ENCODE measurements around the gene KLF1.

KLF1 gene

DNA sequence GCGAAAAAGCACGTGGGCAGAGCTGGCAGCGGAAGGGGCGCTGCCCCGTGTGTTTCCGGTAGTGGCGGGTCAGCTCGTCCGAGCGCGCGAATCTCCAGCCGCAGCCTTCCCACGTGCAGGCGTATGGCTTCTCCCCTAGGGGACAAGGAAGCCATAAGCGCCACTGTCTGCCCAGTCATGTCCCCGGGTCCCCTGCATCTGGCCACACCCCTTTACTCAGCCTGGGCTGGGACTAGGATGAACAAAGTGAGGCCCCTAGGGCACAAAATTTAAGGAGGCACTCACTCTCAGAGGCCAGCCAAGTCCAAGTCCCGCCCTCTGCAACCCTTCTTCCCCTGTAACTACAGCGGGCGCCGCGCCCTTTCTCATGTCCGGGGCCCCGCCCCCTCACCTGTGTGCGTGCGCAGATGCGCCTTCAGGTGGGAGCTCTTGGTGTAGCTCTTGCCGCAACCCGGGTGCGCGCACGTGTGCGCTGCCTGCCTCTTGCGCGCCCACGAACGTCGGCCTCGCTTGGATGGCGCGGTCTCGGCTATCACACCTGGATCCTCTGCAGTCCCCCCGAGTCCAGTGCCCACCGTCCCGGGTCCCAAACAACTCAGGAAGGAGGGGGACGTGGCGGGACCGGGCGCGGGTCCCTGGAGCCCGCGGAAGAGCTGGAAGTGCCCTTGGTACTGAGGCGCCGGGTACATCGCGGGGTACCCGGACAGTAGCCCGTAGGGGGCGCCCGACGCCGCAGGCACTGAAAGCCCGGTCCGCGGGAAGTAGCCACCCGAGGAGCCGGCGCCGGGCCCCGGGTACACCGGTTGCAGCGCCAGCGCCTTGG lies 1.9 kb downstream of the KLF1 start (continued):
- TF ChIP-seq ZNF48 (tag by site-specific recombination; IDR thresholded peaks at IDR 0.05), result no peak
- TF ChIP-seq, protein P1, sequence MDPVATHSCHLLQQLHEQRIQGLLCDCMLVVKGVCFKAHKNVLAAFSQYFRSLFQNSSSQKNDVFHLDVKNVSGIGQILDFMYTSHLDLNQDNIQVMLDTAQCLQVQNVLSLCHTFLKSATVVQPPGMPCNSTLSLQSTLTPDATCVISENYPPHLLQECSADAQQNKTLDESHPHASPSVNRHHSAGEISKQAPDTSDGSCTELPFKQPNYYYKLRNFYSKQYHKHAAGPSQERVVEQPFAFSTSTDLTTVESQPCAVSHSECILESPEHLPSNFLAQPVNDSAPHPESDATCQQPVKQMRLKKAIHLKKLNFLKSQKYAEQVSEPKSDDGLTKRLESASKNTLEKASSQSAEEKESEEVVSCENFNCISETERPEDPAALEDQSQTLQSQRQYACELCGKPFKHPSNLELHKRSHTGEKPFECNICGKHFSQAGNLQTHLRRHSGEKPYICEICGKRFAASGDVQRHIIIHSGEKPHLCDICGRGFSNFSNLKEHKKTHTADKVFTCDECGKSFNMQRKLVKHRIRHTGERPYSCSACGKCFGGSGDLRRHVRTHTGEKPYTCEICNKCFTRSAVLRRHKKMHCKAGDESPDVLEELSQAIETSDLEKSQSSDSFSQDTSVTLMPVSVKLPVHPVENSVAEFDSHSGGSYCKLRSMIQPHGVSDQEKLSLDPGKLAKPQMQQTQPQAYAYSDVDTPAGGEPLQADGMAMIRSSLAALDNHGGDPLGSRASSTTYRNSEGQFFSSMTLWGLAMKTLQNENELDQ (tag by site-specific recombination; IDR thresholded peaks at IDR 0.05; ENCODE audit: low read depth), result no peak
- TF ChIP-seq GLIS1 (tag by site-specific recombination; IDR thresholded peaks at IDR 0.05), result peak; percentile 79
- TF ChIP-seq ZNF433 (tag by site-specific recombination; IDR thresholded peaks at IDR 0.05; ENCODE audit: low read depth), result no peak
- TF ChIP-seq PRDM1 (tag by site-specific recombination; IDR thresholded peaks at IDR 0.05), result no peak
- no peak for TF ChIP-seq ZNF521 (tag by site-specific recombination; IDR thresholded peaks at IDR 0.05)
- TF ChIP-seq ZNF10 (tag by site-specific recombination; IDR thresholded peaks at IDR 0.05), result no peak
- TF ChIP-seq, protein P2, sequence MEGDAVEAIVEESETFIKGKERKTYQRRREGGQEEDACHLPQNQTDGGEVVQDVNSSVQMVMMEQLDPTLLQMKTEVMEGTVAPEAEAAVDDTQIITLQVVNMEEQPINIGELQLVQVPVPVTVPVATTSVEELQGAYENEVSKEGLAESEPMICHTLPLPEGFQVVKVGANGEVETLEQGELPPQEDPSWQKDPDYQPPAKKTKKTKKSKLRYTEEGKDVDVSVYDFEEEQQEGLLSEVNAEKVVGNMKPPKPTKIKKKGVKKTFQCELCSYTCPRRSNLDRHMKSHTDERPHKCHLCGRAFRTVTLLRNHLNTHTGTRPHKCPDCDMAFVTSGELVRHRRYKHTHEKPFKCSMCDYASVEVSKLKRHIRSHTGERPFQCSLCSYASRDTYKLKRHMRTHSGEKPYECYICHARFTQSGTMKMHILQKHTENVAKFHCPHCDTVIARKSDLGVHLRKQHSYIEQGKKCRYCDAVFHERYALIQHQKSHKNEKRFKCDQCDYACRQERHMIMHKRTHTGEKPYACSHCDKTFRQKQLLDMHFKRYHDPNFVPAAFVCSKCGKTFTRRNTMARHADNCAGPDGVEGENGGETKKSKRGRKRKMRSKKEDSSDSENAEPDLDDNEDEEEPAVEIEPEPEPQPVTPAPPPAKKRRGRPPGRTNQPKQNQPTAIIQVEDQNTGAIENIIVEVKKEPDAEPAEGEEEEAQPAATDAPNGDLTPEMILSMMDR (tag by site-specific recombination; IDR thresholded peaks at IDR 0.05), result peak; percentile 11; the same call in 1 of the 2 replicates
- no peak for TF ChIP-seq ZNF19 (tag by site-specific recombination; IDR thresholded peaks at IDR 0.05; ENCODE audit: low read depth)
- no peak for TF ChIP-seq ZNF677 (tag by site-specific recombination; IDR thresholded peaks at IDR 0.05)
- TF ChIP-seq, protein P3, sequence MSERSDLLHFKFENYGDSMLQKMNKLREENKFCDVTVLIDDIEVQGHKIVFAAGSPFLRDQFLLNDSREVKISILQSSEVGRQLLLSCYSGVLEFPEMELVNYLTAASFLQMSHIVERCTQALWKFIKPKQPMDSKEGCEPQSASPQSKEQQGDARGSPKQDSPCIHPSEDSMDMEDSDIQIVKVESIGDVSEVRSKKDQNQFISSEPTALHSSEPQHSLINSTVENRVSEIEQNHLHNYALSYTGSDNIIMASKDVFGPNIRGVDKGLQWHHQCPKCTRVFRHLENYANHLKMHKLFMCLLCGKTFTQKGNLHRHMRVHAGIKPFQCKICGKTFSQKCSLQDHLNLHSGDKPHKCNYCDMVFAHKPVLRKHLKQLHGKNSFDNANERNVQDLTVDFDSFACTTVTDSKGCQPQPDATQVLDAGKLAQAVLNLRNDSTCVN (tag by site-specific recombination; optimal IDR thresholded peaks at IDR 0.05), result peak; percentile 74
- TF ChIP-seq, protein P4, sequence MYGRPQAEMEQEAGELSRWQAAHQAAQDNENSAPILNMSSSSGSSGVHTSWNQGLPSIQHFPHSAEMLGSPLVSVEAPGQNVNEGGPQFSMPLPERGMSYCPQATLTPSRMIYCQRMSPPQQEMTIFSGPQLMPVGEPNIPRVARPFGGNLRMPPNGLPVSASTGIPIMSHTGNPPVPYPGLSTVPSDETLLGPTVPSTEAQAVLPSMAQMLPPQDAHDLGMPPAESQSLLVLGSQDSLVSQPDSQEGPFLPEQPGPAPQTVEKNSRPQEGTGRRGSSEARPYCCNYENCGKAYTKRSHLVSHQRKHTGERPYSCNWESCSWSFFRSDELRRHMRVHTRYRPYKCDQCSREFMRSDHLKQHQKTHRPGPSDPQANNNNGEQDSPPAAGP (tag by site-specific recombination; IDR thresholded peaks at IDR 0.05), result no peak
- 0 out of 2 replicates have a peak, but pooled peaks have one; percentile 46 for TF ChIP-seq KLF9 (tag by site-specific recombination; IDR thresholded peaks at IDR 0.05; ENCODE audit: low read depth)
- TF ChIP-seq ZNF514 (tag by site-specific recombination; IDR thresholded peaks at IDR 0.05), result no peak
- no peak for TF ChIP-seq ZNF530 (tag by site-specific recombination; IDR thresholded peaks at IDR 0.05; ENCODE audit: low read depth)
- TF ChIP-seq ZNF473 (tag by site-specific recombination; IDR thresholded peaks at IDR 0.05), result no peak

DNA sequence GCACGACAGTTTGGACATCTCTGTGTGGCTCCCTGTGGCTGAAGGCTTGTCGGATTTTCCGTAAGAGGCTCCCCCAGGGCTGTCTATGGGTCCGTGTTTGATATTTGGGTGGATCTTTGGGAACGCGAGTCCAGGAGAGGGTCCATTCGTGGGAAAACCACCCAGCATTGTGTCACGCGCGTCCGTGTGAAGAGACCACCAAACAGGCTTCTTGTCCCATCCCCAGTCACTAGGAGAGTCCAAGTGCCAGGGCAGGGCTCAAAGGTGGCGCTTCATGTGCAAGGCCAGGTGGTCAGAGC lies 2.4 kb downstream of the KLF1 start:
- POLR2A ChIA-PET, result interaction anchor here (0.6 to 1.6 kb wide), 8 partner anchors 9 to 91 kb away, joined by 3 to 10 read pairs (median 3); partner anchors contain the start of genes CALR, FARSA, RNASEH2A and SYCE2
- peak overlapping the region; percentile 12 for H3K4me3 ChIP-seq (ENCODE audit: low read depth, low read length)
- no peak overlapping the region for H3K27ac ChIP-seq (ENCODE audit: extremely low read depth, low read depth, low read length)
- CTCF ChIA-PET, result interaction anchor here (0.6 to 2.1 kb wide), 11 partner anchors 11 to 258 kb away, joined by 3 to 15 read pairs (median 4); partner anchors contain the start of gene RAD23A
- no peaks in the 10 kb centered on the region; a peak in 1 of 3 replicates for H3K36me3 ChIP-seq (ENCODE audit: control insufficient read depth in 2 of 2, insufficient read depth in 1 of 2, low read length in 2 of 2)
- H3K4me1 ChIP-seq (ENCODE audit: control insufficient read depth, insufficient read depth, low read length), result no peaks in the 10 kb centered on the region
- no peaks in the 10 kb centered on the region for H3K9me3 ChIP-seq (ENCODE audit: control insufficient read depth, insufficient read depth, low read depth, low read length)
- TF ChIP-seq ZNF416 (tag by site-specific recombination; IDR thresholded peaks at IDR 0.05) (no peak), ZNF549 (tag by site-specific recombination; IDR thresholded peaks at IDR 0.05) (no peak), ZNF433 (tag by site-specific recombination; IDR thresholded peaks at IDR 0.05; ENCODE audit: low read depth) (no peak), GLIS2 (tag by site-specific recombination; IDR thresholded peaks at IDR 0.05) (no peak), HOXA7 (CRISPR knock-in tag; IDR thresholded peaks at IDR 0.05; ENCODE audit: borderline replicate concordance) (no peak), TCF7L2 (IDR thresholded peaks at IDR 0.05; ENCODE audit: borderline replicate concordance, low read depth, low read length) (no peak), ZNF37A (tag by site-specific recombination; IDR thresholded peaks at IDR 0.05) (no peak), ZNF664 (tag by site-specific recombination; IDR thresholded peaks at IDR 0.05) (no peak), SP3 (tag by site-specific recombination; IDR thresholded peaks at IDR 0.05) (no peak), ZNF146 (tag by site-specific recombination; IDR thresholded peaks at IDR 0.05) (no peak), ZNF423 (tag by site-specific recombination; IDR thresholded peaks at IDR 0.05) (no peak)
- TF ChIP-seq, protein P1 (tag by site-specific recombination; IDR thresholded peaks at IDR 0.05; ENCODE audit: low read depth), result no peak
- TF ChIP-seq, protein P5, sequence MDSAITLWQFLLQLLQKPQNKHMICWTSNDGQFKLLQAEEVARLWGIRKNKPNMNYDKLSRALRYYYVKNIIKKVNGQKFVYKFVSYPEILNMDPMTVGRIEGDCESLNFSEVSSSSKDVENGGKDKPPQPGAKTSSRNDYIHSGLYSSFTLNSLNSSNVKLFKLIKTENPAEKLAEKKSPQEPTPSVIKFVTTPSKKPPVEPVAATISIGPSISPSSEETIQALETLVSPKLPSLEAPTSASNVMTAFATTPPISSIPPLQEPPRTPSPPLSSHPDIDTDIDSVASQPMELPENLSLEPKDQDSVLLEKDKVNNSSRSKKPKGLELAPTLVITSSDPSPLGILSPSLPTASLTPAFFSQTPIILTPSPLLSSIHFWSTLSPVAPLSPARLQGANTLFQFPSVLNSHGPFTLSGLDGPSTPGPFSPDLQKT (IDR thresholded peaks at IDR 0.05; ENCODE audit: borderline replicate concordance, low read depth, low read length), result no peak

Data from HEK293 (cell line).